HepG2 (cell line): ENCODE results near the gene COPZ1. TPM values are rescaled to one million over a fixed set of nuclear protein-coding genes. Genes with fewer than 3 reads are reported as not detected.

Source experiments
- ATAC-seq: fragments of 200-7000 bp; cut with Tn5 transposase; 3 replicates; pipeline ENCODE4 v1.9.1; 2020; ENCODE audit warnings: mild to moderate bottlenecking, moderate library complexity
- BruUV-seq: library from RNA; stranded (reverse); fragments of 400-500 nt; replicated peaks from 2 replicates; lab custom pipeline; 2021; lab: Mats Ljungman, UMichigan
- CTCF ChIA-PET: fragments of 300-600 bp; formaldehyde crosslinking; extraction: SDS; loops from one replicate; lab custom pipeline; 2021; ENCODE audit warnings: low total read pairs, inconsistent platforms, low intra/inter-chr PET ratio; lab: Yijun Ruan, JAX
- POLR2A ChIA-PET: fragments of 350-600 bp; sonication (Branson Sonifier 250); formaldehyde crosslinking; loops from one replicate; lab custom pipeline; 2020; ENCODE audit warnings: antibody characterized with exemption, inconsistent platforms; lab: Yijun Ruan, JAX
- DNase-seq: peaks from one replicate; pipeline ENCODE4 v3.0.0-alpha.2; 2015; ENCODE audit warnings: low spot score
- FAIRE-seq: peaks from 3 replicates; lab custom pipeline; 2011; peaks lifted over from hg19 to GRCh38; lab: Jason Lieb, UNC
- H2AFZ ChIP-seq: one replicate; pipeline ENCODE4 v1.6.1; 2011; ENCODE audit warnings: low read length, inconsistent platforms
- H3K27ac ChIP-seq: fragments of 300-600 bp; 3 replicates; pipeline ENCODE4 v1.8.0; 2011; ENCODE audit warnings: mixed run types, mild to moderate bottlenecking, mixed read lengths, low read length, inconsistent platforms; ENCODE audit not compliant: insufficient read depth; ENCODE audit errors: extremely low read length
- H3K27me3 ChIP-seq, 2 experiments: fragments of 200-600 bp in 1 of 2; 2 replicates in 1 of 2; 3 replicates in 1 of 2; pipeline versions ENCODE4 v1.6.0 to v1.8.0; 2011; ENCODE audit warnings: low read length in 2 of 2, mild to moderate bottlenecking in 2 of 2, moderate library complexity in 2 of 2, inconsistent platforms in 1 of 2; ENCODE audit not compliant: insufficient read depth in 2 of 2, control insufficient read depth in 1 of 2
- H3K36me3 ChIP-seq, 2 experiments: fragments of 200-600 bp in 1 of 2; replicated peaks in 1 of 2; 2 replicates in 1 of 2; 3 replicates in 1 of 2; pipeline versions ENCODE4 v1.5.1 to v1.8.0; 2011; ENCODE audit warnings: low read length in 2 of 2, inconsistent platforms in 1 of 2; ENCODE audit not compliant: insufficient read depth in 2 of 2, control insufficient read depth in 1 of 2
- H3K4me1 ChIP-seq: 2 replicates; pipeline ENCODE4 v1.5.1; 2012; ENCODE audit warnings: low read length, inconsistent platforms; ENCODE audit not compliant: insufficient read depth
- H3K4me2 ChIP-seq: 2 replicates; pipeline ENCODE4 v1.6.0; 2011; ENCODE audit warnings: low read depth, low read length, inconsistent platforms
- H3K4me3 ChIP-seq, 3 experiments: fragments of 200-600 bp in 1 of 3; sonication (generic), shearing (Covaris generic) in 1 of 3; replicated peaks in 1 of 3; 2 replicates each; pipeline ENCODE4 v1.5.1; 2011 to 2016; ENCODE audit warnings: low read length in 3 of 3, inconsistent platforms in 2 of 3, low read depth in 2 of 3, mild to moderate bottlenecking in 2 of 3, control low read depth in 1 of 3, mixed read lengths in 1 of 3; ENCODE audit not compliant: insufficient read depth in 1 of 3
- H3K79me2 ChIP-seq: one replicate; pipeline ENCODE4 v1.6.1; 2011; ENCODE audit warnings: low read length, inconsistent platforms; ENCODE audit not compliant: insufficient read depth
- H3K9ac ChIP-seq: 2 replicates; pipeline ENCODE4 v1.6.0; 2011; ENCODE audit warnings: mild to moderate bottlenecking, low read depth, low read length, inconsistent platforms; ENCODE audit not compliant: insufficient read depth
- H3K9me3 ChIP-seq: 2 replicates; pipeline ENCODE4 v1.5.1; 2012; ENCODE audit warnings: mild to moderate bottlenecking, low read length
- H4K20me1 ChIP-seq: 2 replicates; pipeline ENCODE4 v1.6.0; 2011; ENCODE audit warnings: inconsistent platforms, mild to moderate bottlenecking, low read length, moderate library complexity; ENCODE audit not compliant: insufficient read depth
- ARID5B ChIP-seq: IDR thresholded peaks from 2 replicates; pipeline ENCODE4 v1.4.0; 2020; ENCODE audit warnings: mild to moderate bottlenecking, missing genetic modification reagents
- HHEX ChIP-seq: IDR thresholded peaks from 2 replicates; pipeline ENCODE4 v1.6.1; 2016; ENCODE audit warnings: control low read depth
- MLXIP ChIP-seq: sonication (generic); formaldehyde crosslinking; IDR thresholded peaks from 2 replicates; pipeline ENCODE4 v1.9.0; 2021; ENCODE audit warnings: missing genetic modification reagents, borderline replicate concordance
- NFATC3 ChIP-seq: sonication (generic); formaldehyde crosslinking; IDR thresholded peaks from 2 replicates; pipeline ENCODE4 v1.5.1; 2020; ENCODE audit warnings: mild to moderate bottlenecking, missing genetic modification reagents
- NRL ChIP-seq: sonication (generic); formaldehyde crosslinking; IDR thresholded peaks from 2 replicates; pipeline ENCODE4 v1.5.0; 2020; ENCODE audit warnings: missing genetic modification reagents, mild to moderate bottlenecking, moderate library complexity, borderline replicate concordance
- SMAD3 ChIP-seq: sonication (generic); formaldehyde crosslinking; IDR thresholded peaks from 2 replicates; pipeline ENCODE4 v1.4.0; 2020; ENCODE audit warnings: missing genetic modification reagents
- SP140L ChIP-seq: sonication (generic); formaldehyde crosslinking; IDR thresholded peaks from 2 replicates; pipeline ENCODE4 v1.4.0; 2020; ENCODE audit warnings: missing genetic modification reagents, borderline replicate concordance
- TBL1XR1 ChIP-seq: fragments of 150-350 bp; IDR thresholded peaks from 2 replicates; pipeline ENCODE4 v1.6.1; 2014; ENCODE audit warnings: borderline replicate concordance, low read length; ENCODE audit not compliant: partially characterized antibody
- ZNF3 ChIP-seq: IDR thresholded peaks from 2 replicates; pipeline ENCODE4 v1.7.0; 2017; ENCODE audit warnings: inconsistent platforms
- ZNF496 ChIP-seq: sonication (generic); formaldehyde crosslinking; IDR thresholded peaks from 2 replicates; pipeline ENCODE4 v1.8.1; 2023; ENCODE audit warnings: mild to moderate bottlenecking, moderate library complexity, missing genetic modification reagents; ENCODE audit not compliant: insufficient replicate concordance
- ZZZ3 ChIP-seq: sonication (generic); formaldehyde crosslinking; IDR thresholded peaks from 2 replicates; pipeline ENCODE4 v1.4.0; 2020; ENCODE audit warnings: missing genetic modification reagents, mild to moderate bottlenecking, borderline replicate concordance
- WGBS: methylation state at CpG from one replicate; pipeline ENCODE4 v1.1.6; 2017; ENCODE audit warnings: low lambda C conversion rate; 5-methylcytosine and 5-hydroxymethylcytosine counted together
- in situ Hi-C: cut with HindIII; loops from 2 replicates; pipeline ENCODE4 v1.10.0; 2017; ENCODE audit warnings: low pct_unique_long_range_greater_than_20kb; ENCODE audit not compliant: extremely low pct_ligation_motif_present
- intact Hi-C: fragments of 100-400 bp; cut with micrococcal nuclease; formaldehyde crosslinking; loops from one replicate; pipeline ENCODE4 v1.10.0; 2022; ENCODE audit not compliant: unreplicated experiment
- polyA plus RNA-seq, 8 experiments: library from polyadenylated mRNA; depleted of rRNA in 3 of 8; stranded (reverse) in 7 of 8; unstranded in 1 of 8; fragments of >200 nt; fragmentation: Illumina TruSeq in 4 of 8; extraction: Trizol in 4 of 8; gene quantifications; 2 replicates each; pipeline versions ENCODE4 v1.2.1 to v1.2.3, GENCODE V29; 2011 to 2016; ENCODE audit warnings: low read depth in 4 of 8, missing spikeins in 1 of 8, mixed read lengths in 1 of 8; ENCODE audit not compliant: insufficient read depth in 1 of 8
- total RNA-seq, 5 experiments: library from RNA; depleted of rRNA; stranded (reverse); fragments of >200 nt; fragmentation: Illumina TruSeq; extraction: Trizol; gene quantifications; 2 replicates each; pipeline ENCODE4 v1.2.3, GENCODE V29; 2016; ENCODE audit warnings: low read depth in 1 of 5

Gene COPZ1
- total and polyA plus RNA-seq, 2 of the 13 experiments (the other 11 are each of a cell fraction or from before 2014, with no cell fraction given): 125 to 184 TPM

- FAIRE-seq (no peak), DNase-seq (no peak), ATAC-seq (no peak)
- H2AFZ ChIP-seq: no peak overlapping the region
- no peak overlapping the region for H3K27ac ChIP-seq
- TF ChIP-seq NRL (CRISPR knock-in tag) (no peak), SMAD3 (CRISPR knock-in tag) (no peak), ZZZ3 (no peak), TBL1XR1 (no peak), ARID5B (CRISPR knock-in tag) (no peak), MLXIP (CRISPR knock-in tag) (no peak), HHEX (no peak), SP140L (CRISPR knock-in tag) (no peak), NFATC3 (CRISPR knock-in tag) (no peak), ZNF3 (CRISPR knock-in tag) (no peak), ZNF496 (CRISPR knock-in tag) (no peak)
- CTCF ChIA-PET: no interaction called here
- H4K20me1 ChIP-seq: no peaks in the 10 kb centered on the region
- no peaks in the 10 kb centered on the region for H3K36me3 ChIP-seq
- WGBS: 57% methylated on average over 3 of the region's 3 CpGs
- POLR2A ChIA-PET: no interaction called here
- no peak overlapping the region for H3K9ac ChIP-seq
- H3K4me1 ChIP-seq: peaks cover 33% of the 10 kb centered on the region
- H3K4me2 ChIP-seq: no peak overlapping the region
- no peaks in the 10 kb centered on the region for H3K9me3 ChIP-seq
- H3K4me3 ChIP-seq: no peak overlapping the region
- in situ Hi-C loops (no loop called here), intact Hi-C loops (no loop called here)
- H3K27me3 ChIP-seq: peaks cover 2 to 12% of the 10 kb centered on the region in 2 experiments; a peak in 4 of 5 replicates
- BruUV-seq: no TSS peak
- no peaks in the 10 kb centered on the region for H3K79me2 ChIP-seq
Observed at GRCh38 chr12:54383041-54383609, 58.2 kb downstream of the COPZ1 start.
